ENCODE results near the gene SRPK2.

Gene SRPK2

DNA sequence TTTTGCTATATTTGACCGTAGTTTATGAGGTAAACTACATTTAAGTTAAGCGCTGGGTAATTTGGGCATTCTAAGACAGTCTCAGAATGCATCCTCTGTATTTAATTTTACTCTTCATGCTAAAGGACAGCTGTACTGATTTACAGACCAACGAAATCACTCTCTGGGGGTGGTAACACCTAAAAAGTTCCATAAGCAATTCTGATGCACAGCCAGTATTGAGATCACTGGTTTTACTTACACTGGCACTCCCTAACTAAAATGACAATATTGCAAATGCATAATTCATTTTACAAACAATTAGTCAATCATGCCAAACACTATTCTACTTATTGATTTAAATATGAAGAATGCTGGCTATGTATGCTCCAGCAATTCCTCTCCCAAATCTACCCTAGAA lies 102.3 kb downstream of the SRPK2 start:
- no peak for FAIRE-seq
- DNase-seq (ENCODE audit: insufficient read length, low spot score) = no peak
- TF ChIP-seq POLR2A (IDR thresholded peaks at IDR 0.05; ENCODE audit: low read depth, low read length) = no peak

GRCh38 chr7:105285118-105285874 lies 103.4 kb downstream of the SRPK2 start:
- FAIRE-seq = no peak
- TF ChIP-seq POLR2A (IDR thresholded peaks at IDR 0.05; ENCODE audit: low read depth, low read length) = no peak
- DNase-seq (ENCODE audit: insufficient read length, low spot score) = no peak

DNA sequence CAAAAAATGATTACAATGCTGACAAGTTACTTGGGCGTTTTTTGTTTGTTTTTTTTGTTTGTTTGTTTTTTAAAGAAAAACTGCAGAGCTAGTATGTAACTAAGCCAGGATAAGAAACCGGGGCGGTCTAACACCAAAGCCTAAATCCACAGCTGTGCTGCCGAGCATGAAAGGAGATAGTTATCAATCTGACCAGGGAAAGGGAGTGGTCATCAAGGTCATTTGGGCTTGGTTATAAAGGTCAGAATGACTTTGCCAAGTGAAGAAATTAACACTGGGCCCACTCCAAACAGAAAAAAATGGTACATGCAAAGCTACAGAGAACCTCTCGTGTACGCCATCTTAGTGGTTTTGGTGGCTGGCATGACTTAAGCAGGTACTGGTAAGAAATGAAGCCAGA lies 104.7 kb downstream of the SRPK2 start:
- DNase-seq (ENCODE audit: insufficient read length, low spot score) (no peak), FAIRE-seq (no peak)
- TF ChIP-seq POLR2A (IDR thresholded peaks at IDR 0.05; ENCODE audit: low read depth, low read length) = no peak

DNA sequence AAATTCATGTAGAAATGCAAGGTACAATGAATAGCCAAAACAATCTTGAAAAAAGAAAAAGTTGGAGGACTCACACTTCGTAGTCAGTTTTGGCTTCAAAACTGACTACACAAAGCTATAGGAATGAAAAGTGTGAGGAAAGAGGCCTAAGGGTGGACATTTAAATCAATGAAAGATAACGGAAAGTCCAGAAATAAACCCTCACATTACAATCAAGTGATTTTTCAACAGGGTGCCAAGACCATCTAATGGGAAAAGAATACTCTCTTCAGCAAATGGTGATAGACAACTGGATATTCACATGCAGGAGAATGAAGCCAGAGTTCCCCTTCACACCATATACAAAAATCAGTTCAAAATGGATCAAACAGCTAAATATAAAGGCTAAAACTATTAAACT lies 106.8 kb downstream of the SRPK2 start:
- FAIRE-seq = no peak
- DNase-seq (ENCODE audit: insufficient read length, low spot score) = no peak
- TF ChIP-seq POLR2A (IDR thresholded peaks at IDR 0.05; ENCODE audit: low read depth, low read length) = no peak

- FAIRE-seq (no peak), DNase-seq (ENCODE audit: insufficient read length, low spot score) (no peak)
- no peak for TF ChIP-seq POLR2A (IDR thresholded peaks at IDR 0.05; ENCODE audit: low read depth, low read length)
These were observed 109.1 kb downstream of the SRPK2 start for GRCh38 chr7:105279688-105280007.

DNA sequence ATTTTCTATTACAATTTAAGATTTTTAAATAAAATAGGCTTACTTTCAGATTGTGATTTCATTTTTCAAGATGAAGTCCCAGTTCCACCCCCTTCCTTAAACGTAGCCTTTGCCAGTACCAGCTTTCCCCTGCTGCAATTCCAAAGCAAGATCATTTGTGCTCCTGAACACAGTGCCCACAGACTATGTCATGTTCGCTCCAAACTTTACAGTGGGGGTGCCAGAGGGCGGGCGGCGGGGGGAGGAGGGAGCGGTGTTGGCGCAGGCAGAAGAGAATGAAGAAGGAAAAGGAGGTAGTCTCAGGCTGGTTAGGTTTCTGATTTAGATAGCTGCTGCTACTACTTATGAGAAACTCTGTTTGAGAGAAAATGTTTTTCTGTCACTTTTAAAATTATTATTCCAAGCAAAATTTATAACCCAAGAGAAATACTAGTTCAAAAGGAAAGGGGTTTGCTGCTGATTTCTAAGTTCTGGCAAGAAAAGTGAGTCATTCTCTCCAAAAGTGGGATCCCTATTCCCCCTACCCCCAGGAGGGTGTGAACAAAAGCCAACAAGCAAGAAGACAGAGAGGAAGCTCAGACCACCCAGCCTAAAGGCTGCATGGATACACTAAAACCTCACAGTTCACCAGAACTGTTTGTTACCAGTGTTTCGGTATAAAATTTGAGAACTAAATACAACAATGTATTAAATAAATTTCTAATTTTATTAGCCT lies 109.6 kb downstream of the SRPK2 start:
- TF ChIP-seq POLR2A (IDR thresholded peaks at IDR 0.05; ENCODE audit: low read depth, low read length) = no peak
- no peak for FAIRE-seq

GRCh38 chr7:105278565-105278964 lies 110.2 kb downstream of the SRPK2 start:
- DNase-seq (ENCODE audit: insufficient read length, low spot score) (no peak), FAIRE-seq (no peak)
- TF ChIP-seq POLR2A (IDR thresholded peaks at IDR 0.05; ENCODE audit: low read depth, low read length) = no peak

More for the DNA sequence above, 109.6 kb downstream of the SRPK2 start:
- no peak for DNase-seq (ENCODE audit: insufficient read length, low spot score)

- FAIRE-seq = no peak
- no peak for TF ChIP-seq POLR2A (IDR thresholded peaks at IDR 0.05; ENCODE audit: low read depth, low read length)
These were observed 111.4 kb downstream of the SRPK2 start for GRCh38 chr7:105277341-105277740.

GRCh38 chr7:105270117-105270516 lies 118.6 kb downstream of the SRPK2 start:
- TF ChIP-seq POLR2A (IDR thresholded peaks at IDR 0.05; ENCODE audit: low read depth, low read length) = no peak
- FAIRE-seq (no peak), DNase-seq (ENCODE audit: insufficient read length, low spot score) (no peak)

More at GRCh38 chr7:105277341-105277740, 111.4 kb downstream of the SRPK2 start:
- no peak for DNase-seq (ENCODE audit: insufficient read length, low spot score)

GRCh38 chr7:105269397-105269796 lies 119.3 kb downstream of the SRPK2 start:
- no peak for TF ChIP-seq POLR2A (IDR thresholded peaks at IDR 0.05; ENCODE audit: low read depth, low read length)
- FAIRE-seq (no peak), DNase-seq (ENCODE audit: insufficient read length, low spot score) (no peak)

GRCh38 chr7:105268511-105269392 lies 120.0 kb downstream of the SRPK2 start:
- FAIRE-seq = peak; percentile 94
- DNase-seq (ENCODE audit: insufficient read length, low spot score) = no peak
- no peak for TF ChIP-seq POLR2A (IDR thresholded peaks at IDR 0.05; ENCODE audit: low read depth, low read length)

DNA sequence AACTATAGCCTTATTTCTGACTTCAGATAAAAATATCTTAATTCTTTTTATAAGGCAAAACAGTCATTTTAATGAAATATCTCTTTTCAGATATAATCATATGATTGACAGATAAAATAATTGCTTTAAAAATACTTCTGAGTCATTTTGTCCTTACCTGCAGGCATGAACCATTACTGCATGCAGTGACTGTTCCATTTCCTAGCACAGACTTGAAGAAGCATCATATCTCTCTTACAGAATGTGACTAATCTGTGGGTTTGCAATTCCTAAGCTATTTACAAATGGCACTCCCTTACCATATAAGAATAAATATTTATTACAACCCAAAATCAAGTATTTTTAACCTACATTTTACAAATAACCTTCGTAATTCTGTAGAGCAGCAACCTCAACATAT lies 120.7 kb downstream of the SRPK2 start:
- DNase-seq (ENCODE audit: insufficient read length, low spot score) = no peak
- peak; percentile 52 for FAIRE-seq
- TF ChIP-seq POLR2A (IDR thresholded peaks at IDR 0.05; ENCODE audit: low read depth, low read length) = no peak

DNA sequence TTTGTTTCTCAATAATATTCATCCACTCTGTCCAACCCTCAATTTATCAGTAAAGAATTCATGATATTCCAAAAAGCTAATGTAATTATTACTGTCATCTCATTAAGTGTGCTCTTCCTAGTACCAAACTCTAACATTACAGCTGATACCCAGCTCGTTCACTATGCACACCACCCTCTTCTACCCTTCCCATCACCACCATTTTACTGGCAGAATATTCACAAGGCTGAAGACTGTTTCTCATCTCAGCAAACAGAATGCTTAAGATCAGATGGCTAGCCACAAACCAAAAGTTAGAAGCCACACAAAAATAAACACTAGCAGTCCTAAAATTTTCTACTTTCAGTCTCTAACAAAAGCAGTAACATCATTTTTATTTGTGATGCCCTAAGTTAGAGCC lies 121.5 kb downstream of the SRPK2 start:
- DNase-seq (ENCODE audit: insufficient read length, low spot score) (no peak), FAIRE-seq (peak; percentile 68)
- TF ChIP-seq POLR2A (IDR thresholded peaks at IDR 0.05; ENCODE audit: low read depth, low read length) = no peak

DNA sequence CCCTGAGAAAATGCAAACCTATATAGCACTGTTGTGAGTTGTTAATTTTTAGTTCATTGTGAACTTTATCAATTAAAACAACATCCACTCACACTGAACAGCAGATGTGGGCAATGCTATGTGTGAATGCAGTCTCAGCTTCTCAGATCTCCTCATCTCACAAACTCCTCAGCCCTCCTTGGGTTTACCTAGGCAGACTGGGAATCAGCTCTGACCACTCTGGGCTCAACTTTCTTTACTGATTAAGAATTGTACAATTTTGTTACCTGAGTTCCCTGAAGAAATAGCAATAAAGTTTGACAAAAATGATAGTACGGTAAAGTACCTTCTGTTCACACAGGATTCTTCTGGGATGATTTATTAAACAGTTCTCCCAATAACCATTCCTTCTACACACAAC lies 124.0 kb downstream of the SRPK2 start:
- FAIRE-seq = peak; percentile 57
- no peak for DNase-seq (ENCODE audit: insufficient read length, low spot score)
- TF ChIP-seq POLR2A (IDR thresholded peaks at IDR 0.05; ENCODE audit: low read depth, low read length) = no peak

All from H54 (cell line).